ENCODE measurements around the gene SLIT1. TPM values are rescaled to one million over a fixed set of nuclear protein-coding genes. Genes with fewer than 3 reads are reported as not detected.
A peak's percentile ranks its signal among the peaks of the same experiment; 100 is the strongest.

Gene SLIT1
- total RNA-seq, 1 donor, result not detected

- H3K36me3 ChIP-seq (ENCODE audit: insufficient read depth, low read length), result no peaks in the 10 kb centered on the region
- H4K20me1 ChIP-seq (ENCODE audit: insufficient read depth, low read length), result no peaks in the 10 kb centered on the region
- no peaks in the 10 kb centered on the region for H3K27me3 ChIP-seq (ENCODE audit: insufficient read depth, low read length)
- H3K4me2 ChIP-seq (ENCODE audit: insufficient read depth, low read length), result no peak overlapping the region
- no peak for TF ChIP-seq CTCF (IDR thresholded peaks at IDR 0.05; ENCODE audit: extremely low read depth, low read depth, low read length)
- no peak overlapping the region for H3K27ac ChIP-seq (ENCODE audit: low read depth, low read length)
- no peak for DNase-seq (ENCODE audit: insufficient read length, low spot score, missing footprints)
- H3K9me3 ChIP-seq (ENCODE audit: low read depth, low read length), result peaks cover 1% of the 10 kb centered on the region
- no peaks in the 10 kb centered on the region for H3K4me1 ChIP-seq (ENCODE audit: insufficient read depth, low read length)
- H3K4me3 ChIP-seq (ENCODE audit: insufficient read depth, low read length), result no peak overlapping the region
- no peak overlapping the region for H2AFZ ChIP-seq (ENCODE audit: low read length)
- no peaks in the 10 kb centered on the region for H3K79me2 ChIP-seq (ENCODE audit: insufficient read depth, low read length)
Measured at GRCh38 chr10:97007417-97007816, 178.3 kb downstream of the SLIT1 start.

- Histone ChIP-seq H3K27ac (ENCODE audit: low read depth, low read length) (no peak overlapping the region), H4K20me1 (ENCODE audit: insufficient read depth, low read length) (no peaks in the 10 kb centered on the region), H3K36me3 (ENCODE audit: insufficient read depth, low read length) (no peaks in the 10 kb centered on the region), H2AFZ (ENCODE audit: low read length) (no peak overlapping the region), H3K79me2 (ENCODE audit: insufficient read depth, low read length) (no peaks in the 10 kb centered on the region), H3K4me2 (ENCODE audit: insufficient read depth, low read length) (no peak overlapping the region), H3K9me3 (ENCODE audit: low read depth, low read length) (peaks cover 1% of the 10 kb centered on the region), H3K27me3 (ENCODE audit: insufficient read depth, low read length) (no peaks in the 10 kb centered on the region), H3K4me3 (ENCODE audit: insufficient read depth, low read length) (no peak overlapping the region), H3K4me1 (ENCODE audit: insufficient read depth, low read length) (no peaks in the 10 kb centered on the region)
- DNase-seq (ENCODE audit: insufficient read length, low spot score, missing footprints), result no peak
- no peak for TF ChIP-seq CTCF (IDR thresholded peaks at IDR 0.05; ENCODE audit: extremely low read depth, low read depth, low read length)
Measured at GRCh38 chr10:97006364-97006763, 179.4 kb downstream of the SLIT1 start.

- Histone ChIP-seq H3K27me3 (ENCODE audit: insufficient read depth, low read length) (no peaks in the 10 kb centered on the region), H4K20me1 (ENCODE audit: insufficient read depth, low read length) (no peaks in the 10 kb centered on the region), H3K4me1 (ENCODE audit: insufficient read depth, low read length) (peaks cover 3% of the 10 kb centered on the region), H3K4me2 (ENCODE audit: insufficient read depth, low read length) (no peak overlapping the region), H3K4me3 (ENCODE audit: insufficient read depth, low read length) (no peak overlapping the region), H3K27ac (ENCODE audit: low read depth, low read length) (no peak overlapping the region), H3K79me2 (ENCODE audit: insufficient read depth, low read length) (no peaks in the 10 kb centered on the region), H3K9me3 (ENCODE audit: low read depth, low read length) (peaks cover 1% of the 10 kb centered on the region), H2AFZ (ENCODE audit: low read length) (no peak overlapping the region), H3K36me3 (ENCODE audit: insufficient read depth, low read length) (no peaks in the 10 kb centered on the region)
- peak; percentile 67 for DNase-seq (ENCODE audit: insufficient read length, low spot score, missing footprints)
- TF ChIP-seq CTCF (IDR thresholded peaks at IDR 0.05; ENCODE audit: extremely low read depth, low read depth, low read length), result no peak
Measured at GRCh38 chr10:97005349-97005748, 180.4 kb downstream of the SLIT1 start.

GRCh38 chr10:97004591-97004990, 181.2 kb downstream of the SLIT1 start:
- TF ChIP-seq CTCF (IDR thresholded peaks at IDR 0.05; ENCODE audit: extremely low read depth, low read depth, low read length), result no peak
- DNase-seq (ENCODE audit: insufficient read length, low spot score, missing footprints), result peak; percentile 69
- Histone ChIP-seq H4K20me1 (ENCODE audit: insufficient read depth, low read length) (no peaks in the 10 kb centered on the region), H3K79me2 (ENCODE audit: insufficient read depth, low read length) (no peaks in the 10 kb centered on the region), H3K36me3 (ENCODE audit: insufficient read depth, low read length) (no peaks in the 10 kb centered on the region), H3K4me3 (ENCODE audit: insufficient read depth, low read length) (no peak overlapping the region), H3K27me3 (ENCODE audit: insufficient read depth, low read length) (no peaks in the 10 kb centered on the region), H3K27ac (ENCODE audit: low read depth, low read length) (no peak overlapping the region), H3K9me3 (ENCODE audit: low read depth, low read length) (peaks cover 1% of the 10 kb centered on the region), H3K4me2 (ENCODE audit: insufficient read depth, low read length) (no peak overlapping the region), H2AFZ (ENCODE audit: low read length) (no peak overlapping the region), H3K4me1 (ENCODE audit: insufficient read depth, low read length) (peaks cover 3% of the 10 kb centered on the region)

Data from osteoblast (primary cell).